ENCODE data around the gene ARAP3. TPM values are rescaled to one million over a fixed set of nuclear protein-coding genes. Genes with fewer than 3 reads are reported as not detected.
"Not testable (repeated sequence)": the region's sequence is repeated elsewhere in the genome, so short reads cannot be mapped to it uniquely, and the experiment has no call there.

ARAP3 gene
- total RNA-seq, 1 donor from 2014 or later = 5.2 TPM

GRCh38 chr5:141611289-141611688, 70.7 kb downstream of the ARAP3 start:
- Histone ChIP-seq H3K4me1 (ENCODE audit: control insufficient read depth in 3 of 3, insufficient read depth in 3 of 3, low read length in 3 of 3) (peaks cover 23 to 35% (median 30%) of the 10 kb centered on the region in 3 donors), H3K9ac (ENCODE audit: low read depth in 1 of 3, low read length in 3 of 3) (no peak overlapping the region), H3K4me3 (ENCODE audit: low read length in 3 of 3) (no peak overlapping the region), H3K36me3 (ENCODE audit: control insufficient read depth in 3 of 3, insufficient read depth in 3 of 3, low read length in 3 of 3) (no peaks in the 10 kb centered on the region), H3K27me3 (ENCODE audit: control insufficient read depth in 3 of 3, insufficient read depth in 3 of 3, low read length in 3 of 3) (no peaks in the 10 kb centered on the region), H3K9me3 (ENCODE audit: control insufficient read depth in 3 of 3, low read length in 3 of 3) (no peaks in the 10 kb centered on the region), H3K27ac (ENCODE audit: low read depth, low read length) (no peak overlapping the region)

GRCh38 chr5:141609921-141610320, 72.1 kb downstream of the ARAP3 start:
- H3K27me3 ChIP-seq (ENCODE audit: control insufficient read depth in 3 of 3, insufficient read depth in 3 of 3, low read length in 3 of 3); H3K36me3 ChIP-seq (ENCODE audit: control insufficient read depth in 3 of 3, insufficient read depth in 3 of 3, low read length in 3 of 3); H3K9me3 ChIP-seq (ENCODE audit: control insufficient read depth in 3 of 3, low read length in 3 of 3); H3K27ac ChIP-seq (ENCODE audit: low read depth, low read length); H3K4me3 ChIP-seq (ENCODE audit: low read length in 3 of 3); H3K9ac ChIP-seq (ENCODE audit: low read depth in 1 of 3, low read length in 3 of 3): not testable (repeated sequence)
- H3K4me1 ChIP-seq (ENCODE audit: control insufficient read depth in 3 of 3, insufficient read depth in 3 of 3, low read length in 3 of 3) = peaks cover 15 to 31% (median 27%) of the 10 kb centered on the region in 3 donors

GRCh38 chr5:141609044-141609443, 73.0 kb downstream of the ARAP3 start:
- Histone ChIP-seq H3K9ac (ENCODE audit: low read depth in 1 of 3, low read length in 3 of 3) (no peak overlapping the region), H3K27me3 (ENCODE audit: control insufficient read depth in 3 of 3, insufficient read depth in 3 of 3, low read length in 3 of 3) (no peaks in the 10 kb centered on the region), H3K9me3 (ENCODE audit: control insufficient read depth in 3 of 3, low read length in 3 of 3) (no peaks in the 10 kb centered on the region), H3K4me1 (ENCODE audit: control insufficient read depth in 3 of 3, insufficient read depth in 3 of 3, low read length in 3 of 3) (peaks cover 23 to 36% (median 28%) of the 10 kb centered on the region in 3 donors), H3K36me3 (ENCODE audit: control insufficient read depth in 3 of 3, insufficient read depth in 3 of 3, low read length in 3 of 3) (no peaks in the 10 kb centered on the region), H3K27ac (ENCODE audit: low read depth, low read length) (no peak overlapping the region), H3K4me3 (ENCODE audit: low read length in 3 of 3) (no peak overlapping the region)

GRCh38 chr5:141608557-141608956, 73.5 kb downstream of the ARAP3 start:
- H3K4me1 ChIP-seq (ENCODE audit: control insufficient read depth in 3 of 3, insufficient read depth in 3 of 3, low read length in 3 of 3) = peaks cover 25 to 37% (median 29%) of the 10 kb centered on the region in 3 donors
- H3K27ac ChIP-seq (ENCODE audit: low read depth, low read length) = no peak overlapping the region
- H3K9me3 ChIP-seq (ENCODE audit: control insufficient read depth in 3 of 3, low read length in 3 of 3) = no peaks in the 10 kb centered on the region
- H3K36me3 ChIP-seq (ENCODE audit: control insufficient read depth in 3 of 3, insufficient read depth in 3 of 3, low read length in 3 of 3) = no peaks in the 10 kb centered on the region
- no peaks in the 10 kb centered on the region for H3K27me3 ChIP-seq (ENCODE audit: control insufficient read depth in 3 of 3, insufficient read depth in 3 of 3, low read length in 3 of 3)
- no peak overlapping the region for H3K4me3 ChIP-seq (ENCODE audit: low read length in 3 of 3)
- H3K9ac ChIP-seq (ENCODE audit: low read depth in 1 of 3, low read length in 3 of 3) = no peak overlapping the region

GRCh38 chr5:141608046-141608445, 74.0 kb downstream of the ARAP3 start:
- no peaks in the 10 kb centered on the region for H3K9me3 ChIP-seq (ENCODE audit: control insufficient read depth in 3 of 3, low read length in 3 of 3)
- peaks cover 27 to 32% (median 29%) of the 10 kb centered on the region in 3 donors for H3K4me1 ChIP-seq (ENCODE audit: control insufficient read depth in 3 of 3, insufficient read depth in 3 of 3, low read length in 3 of 3)
- no peak overlapping the region for H3K4me3 ChIP-seq (ENCODE audit: low read length in 3 of 3)
- H3K36me3 ChIP-seq (ENCODE audit: control insufficient read depth in 3 of 3, insufficient read depth in 3 of 3, low read length in 3 of 3) = no peaks in the 10 kb centered on the region
- no peak overlapping the region for H3K9ac ChIP-seq (ENCODE audit: low read depth in 1 of 3, low read length in 3 of 3)
- H3K27ac ChIP-seq (ENCODE audit: low read depth, low read length) = no peak overlapping the region
- no peaks in the 10 kb centered on the region for H3K27me3 ChIP-seq (ENCODE audit: control insufficient read depth in 3 of 3, insufficient read depth in 3 of 3, low read length in 3 of 3)

GRCh38 chr5:141605523-141606277, 76.3 kb downstream of the ARAP3 start:
- Histone ChIP-seq H3K27me3 (ENCODE audit: control insufficient read depth in 3 of 3, insufficient read depth in 3 of 3, low read length in 3 of 3) (no peaks in the 10 kb centered on the region), H3K9ac (ENCODE audit: low read depth in 1 of 3, low read length in 3 of 3) (peak overlapping the region in 1 of 3 donors; percentile 13), H3K4me3 (ENCODE audit: low read length in 3 of 3) (peak overlapping the region in 1 of 3 donors; percentile 1), H3K27ac (ENCODE audit: low read depth, low read length) (peak overlapping the region; percentile 49), H3K9me3 (ENCODE audit: control insufficient read depth in 3 of 3, low read length in 3 of 3) (no peaks in the 10 kb centered on the region), H3K36me3 (ENCODE audit: control insufficient read depth in 3 of 3, insufficient read depth in 3 of 3, low read length in 3 of 3) (no peaks in the 10 kb centered on the region), H3K4me1 (ENCODE audit: control insufficient read depth in 3 of 3, insufficient read depth in 3 of 3, low read length in 3 of 3) (peaks cover 23 to 35% (median 24%) of the 10 kb centered on the region in 3 donors)

- peak overlapping the region; percentile 65 for H3K27ac ChIP-seq (ENCODE audit: low read depth, low read length)
- no peaks in the 10 kb centered on the region for H3K27me3 ChIP-seq (ENCODE audit: control insufficient read depth in 3 of 3, insufficient read depth in 3 of 3, low read length in 3 of 3)
- peaks cover 36 to 51% (median 39%) of the 10 kb centered on the region in 3 donors for H3K4me1 ChIP-seq (ENCODE audit: control insufficient read depth in 3 of 3, insufficient read depth in 3 of 3, low read length in 3 of 3)
- H3K9ac ChIP-seq (ENCODE audit: low read depth in 1 of 3, low read length in 3 of 3) = no peak overlapping the region
- H3K36me3 ChIP-seq (ENCODE audit: control insufficient read depth in 3 of 3, insufficient read depth in 3 of 3, low read length in 3 of 3) = no peaks in the 10 kb centered on the region
- no peaks in the 10 kb centered on the region for H3K9me3 ChIP-seq (ENCODE audit: control insufficient read depth in 3 of 3, low read length in 3 of 3)
- H3K4me3 ChIP-seq (ENCODE audit: low read length in 3 of 3) = no peak overlapping the region
Observed at GRCh38 chr5:141603923-141604717, 77.9 kb downstream of the ARAP3 start.

Other genes starting within 250 kb of the ARAP3 start
- gene PCDHGC3, start 206.3 kb downstream of the ARAP3 start, total RNA-seq = 38.1 TPM
- gene PCDHGC4, start 197.2 kb downstream of the ARAP3 start, total RNA-seq = 3.7 TPM
- 2.1 TPM for gene PCDHGC5, start 193.1 kb downstream of the ARAP3 start, total RNA-seq
- 16.7 TPM for gene DIAPH1, start 63.2 kb downstream of the ARAP3 start, total RNA-seq
- gene HDAC3, start 45.4 kb downstream of the ARAP3 start, total RNA-seq = 40.7 TPM
- gene RELL2, start 45.2 kb downstream of the ARAP3 start, total RNA-seq = under 0.01 TPM
- 5.2 TPM for gene FCHSD1, start 30.8 kb downstream of the ARAP3 start, total RNA-seq
- gene PCDH1, start 196.2 kb upstream of the ARAP3 start, total RNA-seq = 20.9 TPM
- 42.3 TPM for gene DELE1, start 241.6 kb upstream of the ARAP3 start, total RNA-seq

Measured in skeletal muscle tissue (tissue), 4 donors.